Measurements from ENCODE around the gene EFCAB6.

The EFCAB6 gene

GRCh38 chr22:43528601-43529360 is 283.3 kb downstream of the EFCAB6 start:
- no peak for DNase-seq (ENCODE audit: low read depth)

- no peak for DNase-seq (ENCODE audit: low read depth)
These were observed 285.2 kb downstream of the EFCAB6 start for GRCh38 chr22:43526946-43527345.

DNA sequence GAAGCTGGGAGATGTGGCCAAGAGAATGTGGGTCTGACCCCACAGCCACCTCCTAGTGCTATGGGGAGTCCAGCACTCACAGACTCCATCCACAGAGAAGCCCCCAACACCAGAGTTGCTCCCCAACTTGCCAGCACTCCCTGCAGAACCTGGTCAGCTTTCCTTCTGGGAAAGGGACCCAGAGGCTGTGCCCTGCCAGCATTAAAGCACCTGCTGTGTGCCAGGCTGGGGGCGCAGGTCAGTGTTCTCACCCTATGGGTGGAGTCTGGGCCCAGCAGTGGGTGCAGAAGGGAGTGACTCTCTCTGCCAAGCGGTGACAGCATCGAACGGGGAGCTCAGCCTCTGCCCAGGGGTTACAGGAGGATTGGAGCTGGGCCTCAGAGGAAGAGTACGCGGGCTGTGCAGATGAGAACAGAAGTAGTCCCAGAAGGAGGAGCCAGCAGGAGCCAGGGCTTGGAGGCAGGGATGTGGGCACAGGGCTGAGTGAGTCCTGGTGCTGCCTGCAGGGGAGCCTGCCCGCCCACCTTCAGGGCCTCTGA is 285.9 kb downstream of the EFCAB6 start:
- DNase-seq (ENCODE audit: low read depth) = no peak

DNA sequence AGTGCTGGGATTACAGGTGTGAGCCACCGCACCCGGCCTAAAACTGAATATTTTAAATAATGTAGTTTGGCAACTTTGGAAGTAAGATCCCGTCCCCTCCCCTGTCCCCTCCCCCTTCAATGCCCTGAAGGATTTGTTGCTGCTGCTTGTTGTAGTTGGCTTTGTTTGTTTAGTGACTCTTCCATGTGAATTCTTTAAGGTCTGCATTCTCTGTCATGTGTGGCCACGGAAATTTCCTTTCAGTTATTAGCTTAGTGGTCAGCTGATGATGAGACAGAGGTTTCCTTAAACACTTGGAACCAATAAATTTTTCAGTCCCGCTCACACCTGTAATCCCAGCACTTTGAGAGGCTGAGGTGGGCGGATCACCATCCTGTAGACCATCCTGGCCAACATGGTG is 290.4 kb downstream of the EFCAB6 start:
- no peak for DNase-seq (ENCODE audit: low read depth)

DNA sequence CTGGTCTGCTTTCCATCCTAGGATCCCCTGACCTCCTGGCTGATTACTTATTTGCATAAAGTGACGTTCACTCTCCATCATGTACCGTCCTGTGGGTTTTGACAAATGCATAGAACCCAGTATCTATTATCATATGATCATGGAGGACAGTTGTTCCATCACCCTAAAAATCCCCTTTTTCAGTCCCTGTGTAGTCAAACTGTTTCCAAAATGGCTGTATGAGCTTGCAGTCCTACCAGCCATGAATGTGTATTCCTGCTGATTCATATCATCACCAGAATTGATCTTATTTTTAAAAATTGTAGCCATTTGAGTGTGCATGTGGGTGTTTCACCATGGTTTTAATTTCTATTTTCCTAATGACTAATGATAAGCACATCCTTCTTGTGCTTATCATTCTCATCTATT is 291.5 kb downstream of the EFCAB6 start:
- DNase-seq (ENCODE audit: low read depth) = no peak

DNA sequence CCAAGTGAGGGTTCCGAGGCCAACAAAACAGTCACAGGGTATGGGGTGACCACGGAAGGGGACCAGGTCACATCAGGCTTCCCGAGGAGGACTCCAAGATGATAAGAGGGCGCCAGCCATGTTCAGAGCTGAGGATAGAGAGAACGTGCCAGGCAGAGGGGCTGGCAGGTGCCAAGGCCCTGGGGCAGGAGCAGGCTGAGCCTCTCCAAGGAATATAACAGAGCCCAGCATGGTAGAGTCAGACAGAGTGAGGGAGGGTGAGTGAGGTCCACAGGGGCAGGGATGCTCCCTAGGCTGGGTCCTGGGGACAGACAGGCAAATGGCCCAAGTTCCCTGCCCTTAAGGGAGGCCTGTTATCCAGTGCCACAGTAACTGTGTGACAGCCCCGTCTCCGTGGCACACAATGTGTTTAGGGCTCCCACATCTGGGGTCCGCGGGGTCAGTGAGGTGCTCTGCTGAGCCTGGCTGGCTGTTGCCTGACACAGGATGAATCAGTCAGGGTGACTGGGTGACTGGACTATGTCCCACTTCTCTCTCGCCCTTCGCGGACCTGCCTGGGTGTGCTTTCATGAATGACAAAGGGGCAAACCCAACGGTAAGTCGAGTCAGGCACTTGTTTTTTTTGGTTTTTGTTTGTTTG is 295.0 kb downstream of the EFCAB6 start:
- DNase-seq (ENCODE audit: low read depth) = no peak

GRCh38 chr22:43516386-43516785 is 295.7 kb downstream of the EFCAB6 start:
- no peak for DNase-seq (ENCODE audit: low read depth)

- no peak for DNase-seq (ENCODE audit: low read depth)
These were observed 296.2 kb downstream of the EFCAB6 start for GRCh38 chr22:43515902-43516301.

GRCh38 chr22:43515411-43515810 is 296.7 kb downstream of the EFCAB6 start:
- no peak for DNase-seq (ENCODE audit: low read depth)

- DNase-seq (ENCODE audit: low read depth) = no peak
These were observed 297.5 kb downstream of the EFCAB6 start for GRCh38 chr22:43514476-43515157.

- DNase-seq (ENCODE audit: low read depth) = no peak
These were observed 299.8 kb downstream of the EFCAB6 start for GRCh38 chr22:43512279-43512678.

GRCh38 chr22:43511276-43511910 is 300.7 kb downstream of the EFCAB6 start:
- no peak for DNase-seq (ENCODE audit: low read depth)

GRCh38 chr22:43510281-43511070 is 301.6 kb downstream of the EFCAB6 start:
- no peak for DNase-seq (ENCODE audit: low read depth)

GRCh38 chr22:43509337-43509736 is 302.8 kb downstream of the EFCAB6 start:
- DNase-seq (ENCODE audit: low read depth) = no peak

GRCh38 chr22:43508489-43508888 is 303.6 kb downstream of the EFCAB6 start:
- DNase-seq (ENCODE audit: low read depth) = no peak

- no peak for DNase-seq (ENCODE audit: low read depth)
These were observed 304.9 kb downstream of the EFCAB6 start for GRCh38 chr22:43507235-43507634.

DNA sequence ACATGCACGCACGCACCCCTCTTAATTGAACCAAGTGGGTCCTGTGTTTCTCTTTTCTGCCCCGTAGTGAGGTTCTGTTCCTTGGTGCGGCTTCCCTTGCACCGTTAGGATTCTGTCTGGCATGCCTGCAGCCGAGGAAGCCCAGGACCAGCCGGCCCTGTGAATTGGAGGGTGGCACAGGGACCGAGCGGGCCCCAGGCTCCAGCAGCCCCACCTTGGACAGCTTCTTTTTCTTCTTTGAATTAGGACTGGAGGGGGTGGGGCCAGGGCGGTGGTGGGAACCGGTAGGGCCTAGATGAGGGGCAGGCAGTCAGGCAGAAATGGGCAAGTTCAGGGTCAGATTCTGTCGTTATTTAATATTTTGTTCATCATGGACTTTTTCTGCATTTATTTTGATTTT is 305.6 kb downstream of the EFCAB6 start:
- DNase-seq (ENCODE audit: low read depth) = no peak

DNA sequence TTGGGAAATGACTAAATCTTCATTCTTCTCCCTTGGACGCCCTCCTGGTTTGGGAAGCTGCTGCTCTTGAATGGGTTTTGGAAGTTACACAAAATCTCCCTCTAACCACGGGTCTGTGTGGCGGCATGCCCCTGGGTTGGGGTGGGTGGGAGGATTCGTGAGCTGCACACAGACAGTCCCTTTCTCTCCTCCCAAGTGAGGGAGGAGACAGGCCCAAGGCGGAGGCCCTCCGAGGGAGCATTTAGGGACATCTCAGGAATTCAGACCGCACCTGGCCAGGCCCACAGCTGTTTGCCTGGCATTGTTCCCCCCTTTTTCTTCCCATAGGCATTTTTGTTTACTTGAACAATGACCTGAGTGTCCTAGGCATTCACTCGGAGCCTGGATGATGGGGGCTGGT is 306.2 kb downstream of the EFCAB6 start:
- no peak for DNase-seq (ENCODE audit: low read depth)

- DNase-seq (ENCODE audit: low read depth) = no peak
These were observed 306.7 kb downstream of the EFCAB6 start for GRCh38 chr22:43505423-43505822.

DNA sequence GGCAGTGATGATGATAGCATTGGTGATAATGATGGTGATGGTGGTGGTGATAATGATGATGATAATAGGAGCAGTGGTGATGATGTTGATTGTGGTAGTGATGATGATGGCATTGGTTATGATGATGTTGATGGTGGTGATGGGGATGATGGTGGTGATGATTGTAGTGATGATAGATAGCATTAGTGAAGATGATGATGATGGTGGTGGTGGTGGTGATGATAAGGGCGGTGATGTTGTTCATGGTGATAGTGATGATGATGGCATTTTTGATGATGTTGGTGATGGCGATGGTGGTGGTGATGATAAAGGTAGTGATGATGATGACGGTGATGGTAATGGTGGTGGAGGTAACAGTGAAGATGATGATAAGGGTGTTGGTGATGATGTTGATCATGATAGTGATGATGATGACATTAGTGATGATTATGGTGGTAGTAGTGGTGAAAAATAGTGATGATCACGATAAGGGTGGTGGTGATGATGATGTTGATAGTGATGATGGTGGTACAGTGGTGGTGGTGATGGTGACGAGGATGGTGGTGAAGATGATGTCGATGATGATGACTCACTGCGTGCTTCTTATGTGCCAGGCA is 307.3 kb downstream of the EFCAB6 start:
- DNase-seq (ENCODE audit: low read depth) = no peak

DNA sequence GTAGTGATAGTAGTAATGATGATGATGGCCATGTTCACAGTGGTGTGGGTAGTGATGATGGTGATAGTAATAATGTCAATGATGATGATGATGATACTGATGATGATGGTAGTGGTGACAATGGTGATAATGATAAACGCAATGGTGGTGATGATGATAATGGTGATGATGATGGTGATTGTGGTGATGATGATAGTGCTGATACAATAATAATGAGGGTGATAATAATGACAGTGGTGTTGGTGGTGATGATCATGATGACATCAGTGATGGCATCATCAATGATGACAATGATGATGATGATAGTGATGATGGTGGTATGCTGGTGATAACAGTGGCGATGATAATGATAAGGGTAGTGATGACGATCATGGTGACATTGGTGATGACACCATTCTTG is 308.0 kb downstream of the EFCAB6 start:
- DNase-seq (ENCODE audit: low read depth) = no peak

All from activated T-helper 9 cell treated with anti-CD3 and anti-CD28 coated beads, Interleukin-2, amount 50 U/mL, for 16 hours (primary cell).